PC-9 (cell line): ENCODE measurements around the gene MGAT4A. TPM values are rescaled to one million over a fixed set of nuclear protein-coding genes. Genes with fewer than 3 reads are reported as not detected.

Experiments
- BruUV-seq: library from RNA; stranded (reverse); fragments of 400-500 nt; replicated peaks from 2 replicates; lab custom pipeline; 2021; lab: Mats Ljungman, UMichigan
- CTCF ChIA-PET: fragments of 300-600 bp; sonication (Branson Sonifier 250); formaldehyde crosslinking; loops from one replicate; lab custom pipeline; 2022; ENCODE audit warnings: antibody characterized with exemption; lab: Charles Lee
- POLR2A ChIA-PET: fragments of 300-600 bp; sonication (Branson Sonifier 250); formaldehyde crosslinking; loops from one replicate; lab custom pipeline; 2022; ENCODE audit warnings: antibody characterized with exemption; ENCODE audit not compliant: unreplicated experiment; lab: Charles Lee
- DNase-seq, 2 experiments: peaks; one replicate each; pipeline versions ENCODE4 v3.0.0 to v3.0.0-alpha.2; 2015 to 2022; ENCODE audit warnings: mixed read lengths in 1 of 2
- H2AFZ ChIP-seq: fragments of 200-600 bp; sonication (generic); 2 replicates; pipeline ENCODE4 v1.8.1; 2017; ENCODE audit warnings: antibody characterized with exemption
- H3F3A ChIP-seq: fragments of 200-600 bp; sonication (generic); 2 replicates; pipeline ENCODE4 v1.8.1; 2017; ENCODE audit warnings: antibody characterized with exemption, mild to moderate bottlenecking, low read depth; ENCODE audit not compliant: insufficient read depth
- H3K27ac ChIP-seq: fragments of 200-600 bp; sonication (generic); 2 replicates; pipeline ENCODE4 v1.6.1; 2016; ENCODE audit warnings: mixed run types
- H3K27me3 ChIP-seq: fragments of 200-600 bp; sonication (generic); 2 replicates; pipeline ENCODE4 v1.6.1; 2016; ENCODE audit warnings: low read depth, mixed run types; ENCODE audit not compliant: insufficient read depth
- H3K36me3 ChIP-seq: fragments of 200-600 bp; sonication (generic); 2 replicates; pipeline ENCODE4 v1.6.1; 2016; ENCODE audit warnings: low read depth, mixed run types
- H3K4me1 ChIP-seq: fragments of 200-600 bp; sonication (generic); replicated peaks from 2 replicates; pipeline ENCODE4 v1.6.1; 2016; ENCODE audit warnings: mixed run types; ENCODE audit not compliant: insufficient read depth
- H3K4me2 ChIP-seq: fragments of 200-600 bp; sonication (generic); 2 replicates; pipeline ENCODE4 v1.6.1; 2017; ENCODE audit warnings: mixed run types
- H3K4me3 ChIP-seq: fragments of 200-600 bp; sonication (generic); 2 replicates; pipeline ENCODE4 v1.6.1; 2016; ENCODE audit warnings: mixed run types
- H3K79me2 ChIP-seq: fragments of 200-600 bp; sonication (generic); 2 replicates; pipeline ENCODE4 v1.6.1; 2017; ENCODE audit warnings: low read depth, mixed run types
- H3K9me2 ChIP-seq: fragments of 200-600 bp; sonication (generic); 2 replicates; pipeline ENCODE4 v1.8.1; 2017; ENCODE audit warnings: mild to moderate bottlenecking; ENCODE audit not compliant: insufficient read depth
- H3K9me3 ChIP-seq: fragments of 200-600 bp; sonication (generic); 2 replicates; pipeline ENCODE4 v1.8.1; 2016; ENCODE audit warnings: low read depth; ENCODE audit not compliant: insufficient read depth
- H4K20me1 ChIP-seq: fragments of 200-600 bp; sonication (generic); 2 replicates; pipeline ENCODE4 v1.8.1; 2017; ENCODE audit not compliant: insufficient read depth
- CTCF ChIP-seq: fragments of 200-600 bp; sonication (generic); conservative IDR thresholded peaks from 2 replicates; pipeline ENCODE4 v1.6.1; 2017; ENCODE audit warnings: mixed run types, antibody characterized with exemption, mild to moderate bottlenecking, moderate library complexity
- EZH2 ChIP-seq: fragments of 200-600 bp; sonication (generic); IDR thresholded peaks from 2 replicates; pipeline ENCODE4 v1.8.0; 2017; ENCODE audit warnings: antibody characterized with exemption, low read depth
- intact Hi-C: fragments of 100-400 bp; cut with micrococcal nuclease; formaldehyde crosslinking; loops from one replicate; pipeline ENCODE4 v1.10.0; 2022; ENCODE audit not compliant: unreplicated experiment
- total RNA-seq: library from RNA; stranded (reverse); gene quantifications from 2 replicates; pipeline ENCODE4 v1.2.3, GENCODE V29; 2021

MGAT4A gene
- total RNA-seq, 1 experiment from 2014 or later: 12.9 TPM

GRCh38 chr2:98658816-98659490, 72.0 kb downstream of the MGAT4A start:
- no peak for DNase-seq
- BruUV-seq: no TSS peak
- TF ChIP-seq CTCF: no peak
- no peak for TF ChIP-seq EZH2
- Histone ChIP-seq H3K4me1 (peaks cover 3% of the 10 kb centered on the region), H2AFZ (no peak overlapping the region), H3F3A (0 out of 2 replicates have a peak, but pooled peaks cover 4% of the 10 kb centered on the region), H3K9me2 (no peaks in the 10 kb centered on the region), H3K79me2 (no peaks in the 10 kb centered on the region), H3K9me3 (peaks cover 8% of the 10 kb centered on the region), H3K4me3 (no peak overlapping the region), H3K27ac (no peak overlapping the region), H4K20me1 (no peaks in the 10 kb centered on the region), H3K4me2 (no peak overlapping the region), H3K27me3 (no peaks in the 10 kb centered on the region), H3K36me3 (no peaks in the 10 kb centered on the region)
- POLR2A ChIA-PET: no interaction called here
- CTCF ChIA-PET: no interaction called here
- intact Hi-C loops: no loop called here

- Histone ChIP-seq H3K9me3 (peaks cover 8% of the 10 kb centered on the region), H3K36me3 (no peaks in the 10 kb centered on the region), H3K27ac (no peak overlapping the region), H3K4me2 (no peak overlapping the region), H3K27me3 (no peaks in the 10 kb centered on the region), H3F3A (0 out of 2 replicates have a peak, but pooled peaks cover 4% of the 10 kb centered on the region), H3K4me1 (no peaks in the 10 kb centered on the region), H4K20me1 (no peaks in the 10 kb centered on the region), H2AFZ (no peak overlapping the region), H3K79me2 (no peaks in the 10 kb centered on the region), H3K9me2 (no peaks in the 10 kb centered on the region), H3K4me3 (no peak overlapping the region)
- POLR2A ChIA-PET: interaction anchor here (0.6 to 0.7 kb wide), 2 partner anchors 25 to 28 kb away, joined by 3 read pairs; no protein-coding TSS in a partner anchor
- intact Hi-C loops: no loop called here
- DNase-seq: no peak
- no TSS peak for BruUV-seq
- CTCF ChIA-PET: no interaction called here
- TF ChIP-seq CTCF: no peak
- no peak for TF ChIP-seq EZH2
These were observed 74.1 kb downstream of the MGAT4A start for GRCh38 chr2:98656800-98657199.

GRCh38 chr2:98654699-98655495, 76.0 kb downstream of the MGAT4A start:
- Histone ChIP-seq H3K27ac (no peak overlapping the region), H4K20me1 (no peaks in the 10 kb centered on the region), H3K4me1 (no peaks in the 10 kb centered on the region), H3K9me3 (no peaks in the 10 kb centered on the region), H3K27me3 (no peaks in the 10 kb centered on the region), H3K79me2 (no peaks in the 10 kb centered on the region), H3K9me2 (no peaks in the 10 kb centered on the region), H3K4me3 (no peak overlapping the region), H3F3A (0 out of 2 replicates have a peak, but pooled peaks cover 4% of the 10 kb centered on the region), H3K36me3 (no peaks in the 10 kb centered on the region), H3K4me2 (no peak overlapping the region), H2AFZ (no peak overlapping the region)
- POLR2A ChIA-PET: no interaction called here
- no peak for DNase-seq
- intact Hi-C loops: no loop called here
- no TSS peak for BruUV-seq
- TF ChIP-seq EZH2 (no peak), CTCF (no peak)
- CTCF ChIA-PET: no interaction called here
